CD14-positive monocyte (primary cell): ENCODE data around the gene PDS5B. TPM values are rescaled to one million over a fixed set of nuclear protein-coding genes. Genes with fewer than 3 reads are reported as not detected.

Source experiments
- DNase-seq, 3 donors: peaks; one replicate each; pipeline ENCODE4 v3.0.0-alpha.2; 2011 to 2022
- H2AFZ ChIP-seq: 2 replicates; pipeline ENCODE4 v1.6.0; 2012; ENCODE audit warnings: mild to moderate bottlenecking, low read depth, low read length, inconsistent platforms; ENCODE audit not compliant: insufficient read depth, poor library complexity, severe bottlenecking
- H3K27ac ChIP-seq, 2 donors: 1 replicate in 1 of 2; 2 replicates in 1 of 2; pipeline ENCODE4 v1.5.1; 2012 to 2013; ENCODE audit warnings: low read length in 2 of 2, control low read depth in 1 of 2, inconsistent platforms in 1 of 2, low read depth in 1 of 2, mild to moderate bottlenecking in 1 of 2
- H3K27me3 ChIP-seq, 2 donors: one replicate each; pipeline versions ENCODE4 v1.6.0 to v1.6.1; 2011 to 2013; ENCODE audit warnings: low read length in 2 of 2; ENCODE audit not compliant: control insufficient read depth in 2 of 2, insufficient read depth in 2 of 2
- H3K36me3 ChIP-seq, 2 donors: replicated peaks in 1 of 2; 1 replicate in 1 of 2; 2 replicates in 1 of 2; pipeline versions ENCODE4 v1.5.1 to v1.6.1; 2012 to 2013; ENCODE audit warnings: low read length in 2 of 2, control low read depth in 1 of 2, inconsistent platforms in 1 of 2, mild to moderate bottlenecking in 1 of 2; ENCODE audit not compliant: insufficient read depth in 2 of 2, control insufficient read depth in 1 of 2
- H3K4me1 ChIP-seq, 2 donors: 1 replicate in 1 of 2; 2 replicates in 1 of 2; pipeline versions ENCODE4 v1.5.1 to v1.6.1; 2012 to 2013; ENCODE audit warnings: low read length in 2 of 2, control low read depth in 1 of 2, inconsistent platforms in 1 of 2, mild to moderate bottlenecking in 1 of 2, moderate library complexity in 1 of 2; ENCODE audit not compliant: insufficient read depth in 2 of 2, control insufficient read depth in 1 of 2
- H3K4me2 ChIP-seq: replicated peaks from 2 replicates; pipeline ENCODE3; 2012; ENCODE audit warnings: low read length, moderate library complexity, mild to moderate bottlenecking; ENCODE audit not compliant: poor library complexity, severe bottlenecking; ENCODE audit errors: extremely low read depth
- H3K4me3 ChIP-seq, 3 experiments: fragments of 200-600 bp in 1 of 3; sonication (generic) in 1 of 3; replicated peaks in 1 of 3; 1 replicate in 2 of 3; 2 replicates in 1 of 3; pipeline ENCODE4 v1.5.1; 2011 to 2013; ENCODE audit warnings: low read length in 3 of 3, mild to moderate bottlenecking in 3 of 3, control low read depth in 2 of 3, low read depth in 2 of 3, inconsistent platforms in 1 of 3, moderate library complexity in 1 of 3
- H3K79me2 ChIP-seq: 2 replicates; pipeline ENCODE4 v1.6.0; 2012; ENCODE audit warnings: mild to moderate bottlenecking, control low read depth, inconsistent platforms, low read length, moderate library complexity; ENCODE audit not compliant: insufficient read depth
- H3K9ac ChIP-seq: 2 replicates; pipeline ENCODE4 v1.6.0; 2017; ENCODE audit warnings: low read length, mild to moderate bottlenecking; ENCODE audit not compliant: insufficient read depth, poor library complexity, severe bottlenecking
- H3K9me3 ChIP-seq, 2 donors: replicated peaks in 1 of 2; 1 replicate in 1 of 2; 2 replicates in 1 of 2; pipeline versions ENCODE4 v1.5.1 to v1.6.1; 2012 to 2013; ENCODE audit warnings: low read length in 2 of 2, control low read depth in 1 of 2; ENCODE audit not compliant: control insufficient read depth in 1 of 2, insufficient read depth in 1 of 2
- H4K20me1 ChIP-seq: 2 replicates; pipeline ENCODE4 v1.6.0; 2012; ENCODE audit warnings: mild to moderate bottlenecking, low read length, control low read depth, moderate library complexity; ENCODE audit not compliant: insufficient read depth
- H3K27ac Mint-ChIP-seq, 7 donors: one replicate each; pipeline ENCODE4 v1.8.0; 2020; ENCODE audit warnings: mild to moderate bottlenecking in 7 of 7, mixed read lengths in 7 of 7, moderate library complexity in 6 of 7, inconsistent platforms in 2 of 7
- H3K27me3 Mint-ChIP-seq, 3 donors: one replicate each; pipeline ENCODE4 v1.8.0; 2021 to 2022; ENCODE audit warnings: low read depth in 3 of 3, mild to moderate bottlenecking in 3 of 3, mixed read lengths in 3 of 3, moderate library complexity in 3 of 3, inconsistent platforms in 1 of 3
- H3K36me3 Mint-ChIP-seq, 2 donors: one replicate each; pipeline ENCODE4 v1.8.0; 2020; ENCODE audit warnings: mixed read lengths in 2 of 2, inconsistent platforms in 1 of 2, mild to moderate bottlenecking in 1 of 2
- H3K4me1 Mint-ChIP-seq: one replicate; pipeline ENCODE4 v1.8.0; 2020; ENCODE audit warnings: mild to moderate bottlenecking, mixed read lengths
- H3K4me3 Mint-ChIP-seq, 2 donors: one replicate each; pipeline ENCODE4 v1.8.0; 2020; ENCODE audit warnings: mild to moderate bottlenecking in 2 of 2, mixed read lengths in 2 of 2, moderate library complexity in 1 of 2
- H3K9me3 Mint-ChIP-seq, 7 donors: one replicate each; pipeline ENCODE4 v1.8.0; 2020 to 2022; ENCODE audit warnings: mixed read lengths in 7 of 7, mild to moderate bottlenecking in 6 of 7, moderate library complexity in 6 of 7, inconsistent platforms in 2 of 7
- CTCF ChIP-seq: fragments of 200-600 bp; IDR thresholded peaks from one replicate; pipeline ENCODE4 v1.8.0; 2022; ENCODE audit warnings: antibody characterized with exemption, mild to moderate bottlenecking
- WGBS: methylation state at CpG from one replicate; pipeline ENCODE4 v1.1.5; 2013; ENCODE audit warnings: missing lambda C conversion rate; ENCODE audit not compliant: insufficient coverage; 5-methylcytosine and 5-hydroxymethylcytosine counted together
- intact Hi-C, 2 donors: fragments of 100-400 bp; cut with micrococcal nuclease; formaldehyde crosslinking; loops; one replicate each; pipeline versions ENCODE4 v1.15.0 to v1.15.1; 2023
- polyA plus RNA-seq, 3 donors: library from polyadenylated mRNA; depleted of rRNA in 1 of 3; unstranded in 2 of 3; stranded (reverse) in 1 of 3; fragments of 300-500 nt in 2 of 3; fragments of >200 nt in 1 of 3; fragmentation: Illumina TruSeq in 2 of 3; gene quantifications; 1 replicate in 2 of 3; 2 replicates in 1 of 3; pipeline ENCODE4 v1.2.3, GENCODE V29; 2012 to 2021

The PDS5B gene
- polyA plus RNA-seq, 3 donors, result 9.0 to 33.0 (median 21.0) TPM

GRCh38 chr13:32748305-32748704, 162.1 kb downstream of the PDS5B start:
- Histone ChIP-seq H3K9ac (no peak overlapping the region), H3K27ac (no peak overlapping the region), H3K4me2 (no peak overlapping the region), H4K20me1 (no peaks in the 10 kb centered on the region), H3K36me3 (peaks cover 58 to 91% of the 10 kb centered on the region in 2 donors), H3K4me1 (no peaks in the 10 kb centered on the region), H2AFZ (no peak overlapping the region), H3K79me2 (no peaks in the 10 kb centered on the region), H3K27me3 (no peaks in the 10 kb centered on the region), H3K9me3 (no peaks in the 10 kb centered on the region), H3K4me3 (no peak overlapping the region)
- WGBS, result no CpG with 5 or more reads among the region's 2 CpGs
- Mint-ChIP-seq H3K27ac (peak overlapping the region in 3 of 7 donors; percentile 8 to 61 (median 41)), H3K9me3 (peaks cover 0 to under 1% (median 0%) of the 10 kb centered on the region in 7 donors), H3K4me1 (no peaks in the 10 kb centered on the region), H3K36me3 (peaks cover 45 to 66% of the 10 kb centered on the region in 2 donors), H3K27me3 (no peaks in the 10 kb centered on the region), H3K4me3 (no peak overlapping the region)
- DNase-seq, result no peak
- intact Hi-C loops, result no loop called here
- TF ChIP-seq CTCF, result no peak

GRCh38 chr13:32751340-32751739, 165.1 kb downstream of the PDS5B start:
- Histone ChIP-seq H3K27me3 (no peaks in the 10 kb centered on the region), H3K4me2 (no peak overlapping the region), H3K79me2 (no peaks in the 10 kb centered on the region), H3K9ac (no peak overlapping the region), H3K27ac (no peak overlapping the region), H3K36me3 (peaks cover 51 to 91% of the 10 kb centered on the region in 2 donors), H2AFZ (no peak overlapping the region), H4K20me1 (no peaks in the 10 kb centered on the region), H3K4me1 (no peaks in the 10 kb centered on the region), H3K4me3 (no peak overlapping the region), H3K9me3 (no peaks in the 10 kb centered on the region)
- no peaks in the 10 kb centered on the region for H3K27me3 Mint-ChIP-seq
- intact Hi-C loops, result no loop called here
- no peak for DNase-seq
- no peak overlapping the region for H3K4me3 Mint-ChIP-seq
- TF ChIP-seq CTCF, result no peak
- 100% methylated on average over 2 of the region's 4 CpGs for whole genome bisulfite sequencing
- H3K4me1 Mint-ChIP-seq, result no peaks in the 10 kb centered on the region
- H3K9me3 Mint-ChIP-seq, result peaks cover 0 to 1% (median 0%) of the 10 kb centered on the region in 7 donors
- no peak overlapping the region for H3K27ac Mint-ChIP-seq
- H3K36me3 Mint-ChIP-seq, result peaks cover 56 to 72% of the 10 kb centered on the region in 2 donors
